ENCODE measurements around the gene SOCS1. TPM values are rescaled to one million over a fixed set of nuclear protein-coding genes. Genes with fewer than 3 reads are reported as not detected.

Gene SOCS1
- total RNA-seq, 1 donor from 2014 or later = 15.3 TPM

- TF ChIP-seq, protein P1, sequence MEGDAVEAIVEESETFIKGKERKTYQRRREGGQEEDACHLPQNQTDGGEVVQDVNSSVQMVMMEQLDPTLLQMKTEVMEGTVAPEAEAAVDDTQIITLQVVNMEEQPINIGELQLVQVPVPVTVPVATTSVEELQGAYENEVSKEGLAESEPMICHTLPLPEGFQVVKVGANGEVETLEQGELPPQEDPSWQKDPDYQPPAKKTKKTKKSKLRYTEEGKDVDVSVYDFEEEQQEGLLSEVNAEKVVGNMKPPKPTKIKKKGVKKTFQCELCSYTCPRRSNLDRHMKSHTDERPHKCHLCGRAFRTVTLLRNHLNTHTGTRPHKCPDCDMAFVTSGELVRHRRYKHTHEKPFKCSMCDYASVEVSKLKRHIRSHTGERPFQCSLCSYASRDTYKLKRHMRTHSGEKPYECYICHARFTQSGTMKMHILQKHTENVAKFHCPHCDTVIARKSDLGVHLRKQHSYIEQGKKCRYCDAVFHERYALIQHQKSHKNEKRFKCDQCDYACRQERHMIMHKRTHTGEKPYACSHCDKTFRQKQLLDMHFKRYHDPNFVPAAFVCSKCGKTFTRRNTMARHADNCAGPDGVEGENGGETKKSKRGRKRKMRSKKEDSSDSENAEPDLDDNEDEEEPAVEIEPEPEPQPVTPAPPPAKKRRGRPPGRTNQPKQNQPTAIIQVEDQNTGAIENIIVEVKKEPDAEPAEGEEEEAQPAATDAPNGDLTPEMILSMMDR (IDR thresholded peaks at IDR 0.05) = no peak
- Histone ChIP-seq H3K36me3 (no peaks in the 10 kb centered on the region), H3K9me3 (no peaks in the 10 kb centered on the region), H3K4me3 (no peak overlapping the region), H3K4me1 (peaks cover 17% of the 10 kb centered on the region), H3K27me3 (no peaks in the 10 kb centered on the region), H3K27ac (no peak overlapping the region)
- intact Hi-C loops (cut with DNase I) = no loop called here
- DNase-seq = no peak
- no peak for ATAC-seq
Observed at GRCh38 chr16:11235703-11235991, 20.4 kb downstream of the SOCS1 start.

- H3K9me3 ChIP-seq = no peaks in the 10 kb centered on the region
- TF ChIP-seq, protein P1 (IDR thresholded peaks at IDR 0.05) = no peak
- no peaks in the 10 kb centered on the region for H3K27me3 ChIP-seq
- ATAC-seq (peak; percentile 53), DNase-seq (no peak)
- H3K27ac ChIP-seq = peak overlapping the region; percentile 78
- intact Hi-C loops (cut with DNase I) = no loop called here
- H3K4me3 ChIP-seq = no peak overlapping the region
- H3K4me1 ChIP-seq = peaks cover 17% of the 10 kb centered on the region
- no peaks in the 10 kb centered on the region for H3K36me3 ChIP-seq
Observed at GRCh38 chr16:11234884-11235702, 20.9 kb downstream of the SOCS1 start.

GRCh38 chr16:11233727-11234376, 22.2 kb downstream of the SOCS1 start:
- no peaks in the 10 kb centered on the region for H3K27me3 ChIP-seq
- H3K27ac ChIP-seq = peak overlapping the region; percentile 78
- DNase-seq (no peak), ATAC-seq (no peak)
- H3K4me3 ChIP-seq = no peak overlapping the region
- TF ChIP-seq, protein P1 (IDR thresholded peaks at IDR 0.05) = peak; percentile 4
- H3K36me3 ChIP-seq = no peaks in the 10 kb centered on the region
- peaks cover 17% of the 10 kb centered on the region for H3K4me1 ChIP-seq
- intact Hi-C loops (cut with DNase I) = no loop called here
- H3K9me3 ChIP-seq = no peaks in the 10 kb centered on the region

DNA sequence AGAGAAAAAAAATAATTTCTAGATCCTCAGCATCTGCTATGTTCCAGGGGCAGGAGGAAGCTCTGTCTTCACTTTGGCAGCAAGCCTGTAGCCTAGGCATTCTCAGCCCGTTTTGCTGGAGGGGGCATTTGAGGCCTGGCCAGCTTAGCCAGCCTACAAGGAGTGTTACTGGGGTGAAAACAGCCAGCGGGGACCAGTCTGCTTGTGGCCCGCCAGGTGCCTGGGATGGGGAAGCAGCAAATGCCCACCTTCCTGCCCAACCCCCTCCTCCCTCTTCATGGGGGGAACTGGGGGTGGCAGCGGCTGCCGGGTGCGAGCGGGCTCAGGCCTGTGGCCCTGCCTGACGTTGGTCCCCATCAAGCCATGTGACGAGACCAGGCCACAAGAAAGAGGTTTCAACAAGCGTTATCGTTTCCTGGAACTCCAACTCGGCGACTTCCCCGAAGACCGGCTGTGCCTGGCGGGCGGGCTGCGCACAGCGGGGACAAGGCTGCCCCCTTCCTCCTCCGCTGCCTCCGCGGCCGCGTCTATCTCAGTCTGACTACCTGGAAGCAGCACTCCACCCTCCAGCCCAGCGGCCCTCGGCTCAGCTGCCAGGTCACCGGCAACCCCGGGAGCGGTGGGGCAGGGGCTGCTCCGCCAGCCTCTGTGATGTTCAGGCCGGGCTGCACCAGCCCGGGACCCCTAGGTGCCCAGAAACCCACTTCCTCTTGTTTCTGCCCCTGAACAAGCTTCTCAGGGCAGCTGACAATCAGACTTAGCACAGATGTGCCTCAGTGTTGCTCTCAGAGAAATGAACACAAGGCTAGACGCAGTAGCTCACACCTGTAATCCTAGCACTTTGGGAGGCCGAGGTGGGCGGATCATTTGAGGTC, 22.9 kb downstream of the SOCS1 start:
- H3K27ac ChIP-seq = peak overlapping the region; percentile 78
- H3K4me3 ChIP-seq = no peak overlapping the region

GRCh38 chr16:11232302-11232851, 23.6 kb downstream of the SOCS1 start:
- Histone ChIP-seq H3K27me3 (no peaks in the 10 kb centered on the region), H3K9me3 (no peaks in the 10 kb centered on the region), H3K27ac (peak overlapping the region; percentile 78), H3K36me3 (no peaks in the 10 kb centered on the region), H3K4me1 (peaks cover 17% of the 10 kb centered on the region), H3K4me3 (no peak overlapping the region)
- intact Hi-C loops (cut with DNase I) = no loop called here
- ATAC-seq = no peak
- DNase-seq = no peak
- TF ChIP-seq, protein P1 (IDR thresholded peaks at IDR 0.05) = no peak

More for the DNA sequence above, 22.9 kb downstream of the SOCS1 start:
- Histone ChIP-seq H3K27me3 (no peaks in the 10 kb centered on the region), H3K36me3 (no peaks in the 10 kb centered on the region), H3K4me1 (peaks cover 17% of the 10 kb centered on the region), H3K9me3 (no peaks in the 10 kb centered on the region)
- DNase-seq (peak; percentile 87), ATAC-seq (peak; percentile 79)
- TF ChIP-seq, protein P1 (IDR thresholded peaks at IDR 0.05) = no peak
- intact Hi-C loops (cut with DNase I) = no loop called here

Measured in upper lobe of right lung (tissue), 1 donor.